Natural killer cell (primary cell): ENCODE data around the gene BFSP2. TPM values are rescaled to one million over a fixed set of nuclear protein-coding genes. Genes with fewer than 3 reads are reported as not detected.

Source experiments
- ATAC-seq, 3 donors: fragments of 150-1000 bp in 2 of 3; fragments of 200-7000 bp in 1 of 3; cut with Tn5 transposase; 1 replicate in 1 of 3; 2 replicates in 2 of 3; pipeline ENCODE4 v1.10.0; 2021; ENCODE audit warnings: mild to moderate bottlenecking in 2 of 3, moderate library complexity in 2 of 3
- DNase-seq, 2 donors: peaks; one replicate each; pipeline versions ENCODE4 v3.0.0 to v3.0.0-alpha.2; 2013 to 2021; ENCODE audit warnings: mixed read lengths in 1 of 2
- H3K27ac ChIP-seq: one replicate; pipeline ENCODE4 v1.5.1; 2013; ENCODE audit warnings: mild to moderate bottlenecking, low read length
- H3K27me3 ChIP-seq: one replicate; pipeline ENCODE4 v1.6.1; 2013; ENCODE audit warnings: low read length; ENCODE audit not compliant: control insufficient read depth, insufficient read depth
- H3K36me3 ChIP-seq: one replicate; pipeline ENCODE4 v1.6.1; 2013; ENCODE audit warnings: low read length; ENCODE audit not compliant: control insufficient read depth, insufficient read depth
- H3K4me1 ChIP-seq: one replicate; pipeline ENCODE4 v1.6.1; 2013; ENCODE audit warnings: low read length; ENCODE audit not compliant: control insufficient read depth, insufficient read depth
- H3K4me3 ChIP-seq: one replicate; pipeline ENCODE4 v1.5.1; 2013; ENCODE audit warnings: low read length
- H3K9me3 ChIP-seq: one replicate; pipeline ENCODE4 v1.6.1; 2013; ENCODE audit warnings: low read length; ENCODE audit not compliant: control insufficient read depth, insufficient read depth
- H3K27ac Mint-ChIP-seq, 2 donors: one replicate each; pipeline ENCODE4 v1.8.0; 2022; ENCODE audit warnings: mild to moderate bottlenecking in 2 of 2, mixed read lengths in 2 of 2, moderate library complexity in 1 of 2
- H3K27me3 Mint-ChIP-seq, 2 donors: one replicate each; pipeline ENCODE4 v1.8.0; 2022; ENCODE audit warnings: low read depth in 2 of 2, mixed read lengths in 2 of 2
- H3K36me3 Mint-ChIP-seq: one replicate; pipeline ENCODE4 v1.8.0; 2022; ENCODE audit warnings: mixed read lengths
- H3K4me1 Mint-ChIP-seq, 2 donors: one replicate each; pipeline ENCODE4 v1.8.0; 2022; ENCODE audit warnings: mixed read lengths in 2 of 2
- H3K4me3 Mint-ChIP-seq: one replicate; pipeline ENCODE4 v1.8.0; 2022; ENCODE audit warnings: mild to moderate bottlenecking, moderate library complexity, mixed read lengths
- H3K9me3 Mint-ChIP-seq, 2 donors: one replicate each; pipeline ENCODE4 v1.8.0; 2022; ENCODE audit warnings: mixed read lengths in 2 of 2
- CTCF ChIP-seq: fragments of 200-600 bp; IDR thresholded peaks from one replicate; pipeline ENCODE4 v1.8.0; 2022; ENCODE audit warnings: antibody characterized with exemption
- WGBS: methylation state at CpG from one replicate; pipeline ENCODE4 v1.1.7; 2013; ENCODE audit warnings: missing lambda C conversion rate; ENCODE audit not compliant: insufficient coverage; 5-methylcytosine and 5-hydroxymethylcytosine counted together
- intact Hi-C: fragments of 100-400 bp; cut with micrococcal nuclease; formaldehyde crosslinking; loops from one replicate; pipeline ENCODE4 v1.14.2; 2022
- total RNA-seq, 4 donors: library from RNA; stranded (reverse); fragments of 120-200 nt in 1 of 4; gene quantifications; one replicate each; pipeline versions ENCODE4 v1.2.3 to v1.2.4, GENCODE V29; 2013 to 2022

Gene BFSP2
- total RNA-seq, 3 donors from 2014 or later (not counting 1 experiment from before 2014, with no cell fraction given) = not detected

- no peaks in the 10 kb centered on the region for H3K27me3 ChIP-seq
- H3K9me3 ChIP-seq = no peaks in the 10 kb centered on the region
- Mint-ChIP-seq H3K27ac (no peak overlapping the region), H3K4me1 (no peaks in the 10 kb centered on the region), H3K27me3 (peaks cover 5 to 8% of the 10 kb centered on the region in 2 donors), H3K9me3 (no peaks in the 10 kb centered on the region), H3K36me3 (no peaks in the 10 kb centered on the region), H3K4me3 (no peak overlapping the region)
- no peak for TF ChIP-seq CTCF
- no peak overlapping the region for H3K4me3 ChIP-seq
- ATAC-seq (no peak), DNase-seq (no peak)
- no peaks in the 10 kb centered on the region for H3K36me3 ChIP-seq
- H3K4me1 ChIP-seq = no peaks in the 10 kb centered on the region
- 86% methylated on average over 2 of the region's 2 CpGs for WGBS
- intact Hi-C loops = no loop called here
- H3K27ac ChIP-seq = no peak overlapping the region
Measured at GRCh38 chr3:133401374-133402135, 1.7 kb downstream of the BFSP2 start.

DNA sequence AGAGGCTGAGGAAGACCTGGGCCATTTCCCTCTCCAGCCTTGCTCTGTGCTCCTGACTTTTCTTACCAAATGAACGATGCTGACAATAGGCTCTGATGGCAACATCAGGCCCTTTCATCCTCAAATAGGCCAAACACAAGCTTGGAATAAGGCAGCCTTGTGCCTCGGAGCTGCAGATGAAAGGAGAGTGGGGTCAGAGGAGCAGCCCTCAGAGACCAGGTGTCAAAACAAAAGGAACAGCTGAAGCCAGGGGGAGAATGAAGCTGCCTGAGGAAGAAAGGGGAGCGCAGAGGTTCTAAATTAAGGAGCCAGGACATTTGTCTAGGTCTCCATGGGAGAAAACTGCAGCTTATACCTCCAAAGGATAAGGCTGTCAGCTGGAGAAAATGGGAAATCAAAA is 5.1 kb downstream of the BFSP2 start:
- Histone ChIP-seq H3K36me3 (no peaks in the 10 kb centered on the region), H3K4me3 (no peak overlapping the region), H3K27me3 (no peaks in the 10 kb centered on the region), H3K27ac (no peak overlapping the region), H3K9me3 (no peaks in the 10 kb centered on the region), H3K4me1 (no peaks in the 10 kb centered on the region)
- Mint-ChIP-seq H3K27me3 (peaks cover 12 to 18% of the 10 kb centered on the region in 2 donors), H3K4me1 (no peaks in the 10 kb centered on the region), H3K27ac (no peak overlapping the region), H3K9me3 (no peaks in the 10 kb centered on the region), H3K36me3 (no peaks in the 10 kb centered on the region), H3K4me3 (no peak overlapping the region)
- DNase-seq (no peak), ATAC-seq (no peak)
- intact Hi-C loops = no loop called here
- TF ChIP-seq CTCF = no peak
- 94% methylated on average over 3 of the region's 3 CpGs for WGBS

- Histone ChIP-seq H3K4me1 (no peaks in the 10 kb centered on the region), H3K27me3 (no peaks in the 10 kb centered on the region), H3K36me3 (no peaks in the 10 kb centered on the region), H3K9me3 (no peaks in the 10 kb centered on the region), H3K27ac (no peak overlapping the region), H3K4me3 (no peak overlapping the region)
- no peak overlapping the region for H3K4me3 Mint-ChIP-seq
- no peaks in the 10 kb centered on the region for H3K9me3 Mint-ChIP-seq
- no peak for ATAC-seq
- H3K27me3 Mint-ChIP-seq = peaks cover 10 to 28% of the 10 kb centered on the region in 2 donors
- H3K4me1 Mint-ChIP-seq = no peaks in the 10 kb centered on the region
- intact Hi-C loops = no loop called here
- no peaks in the 10 kb centered on the region for H3K36me3 Mint-ChIP-seq
- no peak for TF ChIP-seq CTCF
- 82% methylated on average over 2 of the region's 2 CpGs for WGBS
- no peak for DNase-seq
- no peak overlapping the region for H3K27ac Mint-ChIP-seq
Measured at GRCh38 chr3:133408366-133408765, 8.5 kb downstream of the BFSP2 start.

GRCh38 chr3:133408961-133409360 is 9.1 kb downstream of the BFSP2 start:
- Mint-ChIP-seq H3K27ac (no peak overlapping the region), H3K9me3 (no peaks in the 10 kb centered on the region), H3K4me3 (no peak overlapping the region), H3K27me3 (peaks cover 9 to 28% of the 10 kb centered on the region in 2 donors), H3K4me1 (no peaks in the 10 kb centered on the region), H3K36me3 (no peaks in the 10 kb centered on the region)
- DNase-seq = no peak
- H3K9me3 ChIP-seq = no peaks in the 10 kb centered on the region
- no peak for ATAC-seq
- no peaks in the 10 kb centered on the region for H3K36me3 ChIP-seq
- no peaks in the 10 kb centered on the region for H3K27me3 ChIP-seq
- WGBS = 67% methylated on average over 1 of the region's 2 CpGs
- H3K4me1 ChIP-seq = no peaks in the 10 kb centered on the region
- intact Hi-C loops = no loop called here
- no peak overlapping the region for H3K4me3 ChIP-seq
- no peak overlapping the region for H3K27ac ChIP-seq
- TF ChIP-seq CTCF = no peak
